GM18951 (cell line): Measurements from ENCODE around the gene ALOX5.

Experiments
- POLR2A ChIP-seq: IDR thresholded peaks from 4 replicates; pipeline ENCODE4 v1.6.1; 2011; ENCODE audit warnings: mild to moderate bottlenecking; ENCODE audit not compliant: insufficient read length, insufficient read depth; ENCODE audit errors: extremely low read depth
- in situ Hi-C: fragments of 300-500 bp; cut with MboI; formaldehyde crosslinking; loops from one replicate; pipeline ENCODE4 v1.12.0; 2022; ENCODE audit warnings: low sequenced_read_pairs, mixed read lengths, inconsistent platforms; ENCODE audit not compliant: unreplicated experiment

The ALOX5 gene

DNA sequence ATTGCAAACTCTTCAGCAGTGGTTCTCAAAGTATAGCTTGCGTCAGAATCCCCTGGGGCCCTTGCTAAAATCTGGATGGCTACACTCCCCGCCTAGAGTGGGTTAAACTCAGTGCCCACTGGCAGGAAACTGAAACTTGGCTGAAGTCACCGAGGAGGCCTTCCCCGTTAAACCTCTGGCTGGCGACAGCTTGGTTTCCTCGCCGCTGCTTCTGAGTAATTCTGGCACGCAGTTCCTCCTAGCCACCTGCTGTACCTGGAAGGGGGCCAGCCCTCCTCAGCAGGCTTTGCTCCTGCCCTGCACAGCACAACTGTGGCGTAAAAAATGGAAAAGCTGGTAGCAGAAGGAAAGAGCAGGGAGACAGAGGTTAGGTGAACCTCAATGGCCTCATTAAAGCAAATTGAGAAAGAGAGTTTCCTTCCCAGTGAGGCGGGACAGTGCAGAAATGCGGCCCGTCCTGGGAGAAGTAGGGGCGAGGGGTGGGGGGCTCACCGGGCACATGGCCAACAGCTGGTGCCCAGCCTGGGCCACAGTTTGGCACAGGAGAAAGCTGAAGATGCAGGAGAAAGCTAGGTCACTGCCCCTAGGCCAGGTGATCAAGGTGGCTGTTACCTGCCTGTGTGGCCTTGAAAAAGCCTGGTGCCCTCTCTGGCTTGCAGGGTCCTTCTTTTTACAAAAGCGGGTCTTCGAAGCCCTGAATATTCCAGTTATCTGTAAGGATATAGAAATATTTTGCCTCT lies 46.6 kb downstream of the ALOX5 start:
- in situ Hi-C loops: no loop called here
- TF ChIP-seq POLR2A: peak; percentile 71

DNA sequence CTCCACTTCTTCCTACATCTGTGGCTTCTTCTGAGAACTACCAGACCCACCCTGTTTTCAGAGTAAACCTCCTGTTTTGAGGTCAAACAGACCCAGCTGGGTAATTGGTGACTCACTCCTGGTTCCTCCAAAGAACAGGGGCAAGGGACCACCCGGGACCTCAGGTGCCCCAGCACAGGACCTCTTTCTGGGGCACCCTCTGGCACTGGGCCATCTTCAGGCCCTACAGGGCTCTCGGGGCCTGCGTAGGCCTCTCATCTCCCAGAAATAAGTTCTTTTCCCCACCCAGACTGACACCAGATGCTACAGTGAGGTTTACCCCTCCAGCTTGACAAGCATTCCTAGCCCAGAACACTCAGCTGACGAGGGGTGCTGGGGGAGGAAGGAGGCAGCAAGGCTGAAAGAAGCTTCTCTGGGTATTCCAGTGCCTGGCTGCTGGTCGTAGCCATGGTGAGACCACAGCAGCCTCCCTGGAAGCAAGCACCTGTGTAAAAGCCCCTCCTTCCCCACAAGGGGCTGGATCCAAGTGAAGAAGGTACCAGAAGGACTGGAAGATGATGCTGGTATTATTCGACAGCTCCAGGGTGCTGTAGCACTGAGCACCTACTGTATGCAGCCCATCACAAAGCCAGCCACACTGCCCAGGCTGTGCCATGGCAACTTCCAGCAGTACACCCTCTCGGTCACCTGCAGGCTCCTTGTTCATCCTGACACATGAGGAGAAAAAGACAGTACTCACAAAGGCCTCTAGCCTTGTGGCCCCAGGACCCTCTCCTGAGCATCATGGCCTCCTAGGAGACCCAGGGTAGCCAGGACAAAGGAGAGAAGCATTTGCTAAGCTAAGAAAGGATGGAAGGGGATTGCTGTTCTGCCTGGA lies 47.4 kb downstream of the ALOX5 start:
- in situ Hi-C loops: no loop called here

DNA sequence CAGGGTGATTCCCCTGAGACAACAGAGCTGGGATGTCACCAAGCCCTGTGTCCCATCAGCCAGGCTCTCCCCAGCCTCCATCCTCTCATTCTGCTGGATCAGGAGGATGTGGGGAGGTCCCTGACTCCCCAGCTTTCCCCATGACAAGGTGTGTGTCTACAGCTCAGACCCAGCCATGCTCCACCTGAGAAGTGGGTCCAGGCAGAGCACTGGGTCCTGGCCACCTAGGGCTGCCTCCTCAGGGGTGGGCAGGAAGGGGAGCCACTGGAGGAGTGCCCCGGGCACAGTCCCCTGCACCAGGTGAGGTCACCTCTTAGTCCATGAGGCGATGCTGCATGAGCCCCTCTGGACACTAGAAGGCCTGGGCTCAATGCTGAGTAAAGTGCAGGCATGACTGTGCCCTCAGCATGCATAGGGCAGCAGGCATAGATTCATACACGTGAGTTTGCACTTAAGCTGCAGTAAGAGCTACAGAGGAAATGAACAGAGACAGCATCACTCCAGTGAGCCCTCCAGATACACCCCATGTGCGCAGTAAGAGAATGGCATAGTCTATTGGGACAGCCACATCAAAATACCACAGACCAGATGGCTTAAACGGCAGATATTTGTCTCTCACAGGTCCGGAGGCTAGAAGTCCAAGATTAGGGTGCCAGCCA lies 48.3 kb downstream of the ALOX5 start:
- in situ Hi-C loops: no loop called here
- no peak for TF ChIP-seq POLR2A

More for the DNA sequence above, 47.4 kb downstream of the ALOX5 start:
- TF ChIP-seq POLR2A: no peak

DNA sequence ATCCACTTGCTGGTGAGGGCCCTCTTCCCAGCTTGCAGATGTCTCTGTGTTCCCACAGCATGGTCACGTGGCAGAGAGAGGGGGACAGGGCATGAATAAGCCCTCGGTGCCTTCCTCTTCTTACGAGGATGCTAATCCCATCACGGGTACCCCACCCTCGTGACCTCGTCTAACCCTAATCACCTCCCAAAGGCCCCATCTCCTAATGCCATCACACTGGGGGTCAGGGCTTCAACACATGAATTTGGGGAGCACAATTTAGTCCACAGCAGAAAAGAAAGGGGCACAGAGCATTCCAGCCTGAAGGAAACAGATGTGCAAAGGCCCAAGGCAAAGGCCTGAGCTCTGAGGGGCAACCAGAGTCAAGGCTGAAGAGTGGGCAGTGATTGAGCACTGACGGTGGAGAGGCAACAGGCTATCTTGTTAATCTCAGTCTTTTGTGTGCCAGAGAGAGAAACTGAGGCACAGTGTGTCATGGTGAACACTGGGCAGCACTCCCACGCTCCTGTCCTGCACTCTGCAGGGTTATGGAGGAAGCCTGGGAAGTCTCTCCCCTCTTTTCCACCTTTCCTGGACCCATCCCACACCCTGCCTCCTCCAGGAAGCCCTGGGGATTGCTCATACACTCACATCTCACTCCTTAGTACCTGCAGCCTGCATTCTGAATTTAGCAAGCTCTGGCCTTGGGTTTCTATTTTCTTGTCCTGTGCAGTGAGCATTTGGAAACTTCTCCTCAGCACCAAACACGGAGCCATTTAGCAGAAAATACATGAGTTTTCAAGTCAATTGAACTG lies 49.0 kb downstream of the ALOX5 start:
- TF ChIP-seq POLR2A: no peak
- in situ Hi-C loops: no loop called here

DNA sequence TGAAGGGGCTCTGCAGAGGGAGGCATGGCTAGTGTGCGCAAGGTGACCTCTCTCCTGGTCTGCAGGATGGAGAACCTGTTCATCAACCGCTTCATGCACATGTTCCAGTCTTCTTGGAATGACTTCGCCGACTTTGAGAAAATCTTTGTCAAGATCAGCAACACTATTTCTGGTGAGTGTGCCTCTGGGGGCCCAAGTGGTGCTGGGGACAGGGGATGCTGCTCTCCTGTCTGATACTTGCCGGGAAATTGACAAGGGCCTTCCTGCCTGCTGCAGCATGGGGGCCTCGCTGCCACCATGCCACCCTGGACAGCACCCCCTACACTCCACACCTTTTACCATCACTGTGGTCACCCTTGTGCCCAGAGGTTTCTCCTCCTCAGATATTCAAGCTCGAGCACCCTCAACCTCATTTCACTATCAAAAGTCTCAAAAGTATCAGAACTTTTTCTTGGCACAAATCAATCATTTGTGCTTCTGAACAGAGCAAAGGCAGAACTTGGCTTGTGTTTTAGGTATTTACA lies 50.0 kb downstream of the ALOX5 start:
- in situ Hi-C loops: no loop called here
- no peak for TF ChIP-seq POLR2A

DNA sequence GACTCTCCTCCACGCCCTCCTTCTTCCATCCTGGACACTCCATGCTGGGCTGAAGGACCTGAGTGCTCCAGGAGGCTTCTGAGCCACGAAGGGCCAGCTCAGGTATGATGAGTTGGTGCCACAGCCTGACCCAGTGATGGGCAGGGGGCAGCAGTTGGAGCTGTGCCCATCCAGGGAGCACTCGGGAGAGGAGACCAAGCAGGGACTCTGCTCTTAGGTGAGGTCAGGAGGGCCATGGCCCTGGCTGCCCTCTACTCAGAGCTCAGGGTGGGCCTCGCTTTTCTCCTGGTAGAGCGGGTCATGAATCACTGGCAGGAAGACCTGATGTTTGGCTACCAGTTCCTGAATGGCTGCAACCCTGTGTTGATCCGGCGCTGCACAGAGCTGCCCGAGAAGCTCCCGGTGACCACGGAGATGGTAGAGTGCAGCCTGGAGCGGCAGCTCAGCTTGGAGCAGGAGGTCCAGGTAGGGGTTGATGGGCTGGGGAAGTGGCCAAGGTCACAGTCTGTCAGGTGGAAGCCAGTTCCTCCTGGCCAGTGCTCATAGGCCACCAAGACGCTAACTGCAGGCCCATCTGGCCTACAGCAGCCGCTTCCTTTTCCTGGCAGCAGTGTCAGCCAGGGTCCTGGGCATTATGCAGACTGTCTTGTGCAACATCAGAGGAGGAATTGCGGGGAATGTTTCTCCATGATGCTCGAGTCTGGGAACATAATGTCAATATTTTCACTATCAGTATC lies 50.8 kb downstream of the ALOX5 start:
- in situ Hi-C loops: no loop called here
- no peak for TF ChIP-seq POLR2A

DNA sequence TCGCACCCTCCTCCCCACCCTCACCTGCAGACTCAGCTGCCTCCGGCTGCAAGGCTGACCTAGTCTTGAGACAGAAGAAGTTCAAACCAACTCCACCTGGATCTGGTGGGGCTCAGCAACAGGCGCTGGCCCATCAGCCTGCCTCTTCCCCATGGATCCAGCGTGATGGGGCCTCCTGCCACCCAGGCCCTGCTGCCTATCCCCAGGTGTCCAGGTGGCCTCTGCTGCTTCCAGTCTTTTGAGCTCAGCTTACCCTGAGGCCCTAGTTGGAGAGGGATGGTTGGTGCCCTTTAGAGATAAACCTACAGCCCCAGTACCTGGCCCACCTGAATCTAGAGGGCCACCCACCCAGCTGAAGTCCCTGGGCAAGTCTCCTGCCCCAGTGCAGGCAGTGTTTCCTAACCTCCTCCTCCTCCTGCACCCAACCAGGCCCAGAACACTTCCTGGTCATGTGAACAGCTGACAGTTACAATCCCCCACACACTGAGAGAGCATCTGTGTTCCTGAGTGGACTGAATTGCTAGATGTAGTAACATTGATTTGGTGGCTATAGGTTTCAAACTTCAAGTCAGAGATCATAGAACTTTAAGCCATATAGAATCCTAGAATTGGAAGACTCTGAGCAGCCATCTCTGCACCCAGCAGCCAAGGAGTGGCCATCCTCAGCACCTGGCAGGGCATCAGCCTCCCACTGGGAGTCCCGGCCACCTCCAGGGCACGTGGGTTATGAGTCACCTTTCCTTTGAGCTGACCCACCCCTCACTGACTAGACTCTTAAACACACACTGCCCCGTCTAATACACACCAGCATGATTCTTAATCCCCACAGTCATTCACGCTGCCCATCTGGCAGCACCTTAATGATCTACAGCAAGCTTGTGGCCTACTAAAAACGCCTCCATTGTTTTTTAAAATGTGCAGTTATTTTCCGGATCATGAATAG lies 51.9 kb downstream of the ALOX5 start:
- in situ Hi-C loops: no loop called here
- no peak for TF ChIP-seq POLR2A

DNA sequence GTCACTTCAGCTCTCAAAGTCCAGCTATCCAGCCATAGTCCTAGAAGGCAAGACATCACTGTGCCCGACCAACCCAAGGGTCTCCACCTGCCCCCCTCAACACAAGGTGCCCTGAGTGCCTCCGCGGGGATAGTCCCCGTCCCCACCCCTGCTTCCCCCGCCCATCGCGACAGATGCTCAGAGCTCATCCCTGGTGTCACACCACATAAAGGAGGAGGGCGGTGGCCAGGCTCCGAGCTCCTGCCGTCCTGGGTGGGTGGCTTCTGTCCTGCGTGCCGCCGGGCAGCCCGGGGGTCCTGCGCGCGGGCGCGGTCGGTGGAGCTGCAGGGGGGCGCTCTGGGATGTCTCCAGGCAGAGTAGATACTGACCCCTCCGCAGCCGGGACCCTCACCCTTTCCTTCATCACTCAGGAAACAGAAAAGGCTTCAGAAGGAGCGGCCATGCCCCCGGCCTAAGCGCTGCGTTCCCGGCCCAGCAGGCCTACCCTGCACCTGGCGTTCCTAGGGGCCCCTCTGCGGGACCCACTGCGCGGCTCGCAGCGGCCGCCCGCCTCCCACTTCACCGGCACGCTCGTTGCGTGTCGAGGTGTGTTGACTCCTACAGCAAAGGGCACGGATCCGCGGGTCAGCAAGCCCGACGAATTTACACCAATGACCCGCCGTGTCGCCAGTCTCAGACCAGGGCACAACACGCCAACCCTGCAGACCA lies 53.4 kb downstream of the ALOX5 start:
- in situ Hi-C loops: no loop called here
- no peak for TF ChIP-seq POLR2A

DNA sequence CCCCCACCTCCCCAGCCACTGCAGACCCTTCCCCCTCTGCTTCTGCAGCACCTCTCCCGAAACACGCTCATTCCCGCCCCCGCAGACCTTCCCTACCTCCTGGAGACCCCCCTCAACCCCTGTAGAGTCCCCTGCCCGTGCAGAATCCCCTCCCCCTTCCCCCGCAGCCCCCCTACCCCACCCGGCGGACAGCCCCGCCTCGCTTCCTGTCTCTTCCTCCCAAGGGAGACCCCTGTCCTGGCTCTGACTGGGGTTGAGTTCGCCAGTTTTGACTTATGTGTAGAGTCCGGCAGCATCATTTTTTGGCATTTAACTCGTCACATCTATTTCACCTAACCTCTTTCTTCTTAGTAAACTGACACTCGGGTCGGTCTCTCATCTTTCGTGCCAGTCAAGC lies 54.0 kb downstream of the ALOX5 start:
- no peak for TF ChIP-seq POLR2A
- in situ Hi-C loops: no loop called here
